Stimulated activated CD8-positive, alpha-beta memory T cell treated with anti-CD3 and anti-CD28 coated beads, Interleukin-7, amount 100 ng/mL, for 48 hours (primary cell): ENCODE data around the gene ALDH3B1.
A peak's percentile ranks its signal among the peaks of the same experiment; 100 is the strongest.

Experiments
- DNase-seq, 2 donors: peaks; one replicate each; pipeline ENCODE4 v3.0.0-alpha.2; 2020; ENCODE audit warnings: low read depth in 1 of 2; ENCODE audit errors: extremely low read depth in 1 of 2

The ALDH3B1 gene

DNA sequence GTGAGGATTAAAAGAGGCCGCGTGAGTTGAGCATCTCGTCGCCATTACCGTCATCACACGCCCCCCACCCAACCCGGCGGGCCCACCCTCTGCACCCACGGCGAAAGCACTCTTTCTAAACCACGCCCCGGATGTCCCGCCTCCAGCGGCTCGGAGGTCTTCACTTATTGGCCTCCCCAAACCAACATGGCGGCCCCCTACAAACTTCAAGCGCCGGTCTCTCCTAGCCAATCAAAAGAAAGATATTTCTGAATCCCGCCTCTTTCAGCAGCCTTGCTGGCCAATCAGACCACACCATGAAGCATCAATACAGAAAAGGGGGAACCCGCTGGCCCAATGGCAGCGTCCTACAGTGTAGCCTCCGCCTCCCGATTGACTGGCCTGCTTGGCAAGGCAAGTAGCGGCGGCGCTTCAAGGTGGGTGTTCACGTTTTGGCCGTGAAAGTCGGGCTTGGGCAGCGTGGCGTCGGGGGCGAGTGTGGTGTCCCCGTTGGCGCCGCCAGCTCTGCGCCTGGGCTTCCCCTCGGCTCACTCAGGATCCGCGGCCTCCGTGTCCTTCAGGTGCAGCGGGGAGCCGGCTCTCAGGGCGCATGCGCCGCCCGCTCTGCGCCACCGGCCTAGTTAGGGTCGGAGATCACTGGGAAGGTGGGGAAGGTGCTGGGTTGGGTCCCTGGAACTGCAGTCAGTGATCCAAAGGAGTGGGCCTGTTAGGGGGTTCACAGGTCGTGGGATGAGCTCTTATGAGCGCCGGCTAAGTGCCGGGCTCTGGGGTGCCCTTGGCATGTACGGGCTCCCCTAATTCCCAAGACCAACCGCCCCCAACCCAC, 20.4 kb downstream of the ALDH3B1 start, which contains the start of gene NDUFS8:
TSS of gene NDUFS8 (plus strand) at position 364 of the 826 bp plus-strand sequence. CDS start 1,471 bp downstream, outside the sequence.
- DNase-seq, result peak; percentile 91 to 96

DNA sequence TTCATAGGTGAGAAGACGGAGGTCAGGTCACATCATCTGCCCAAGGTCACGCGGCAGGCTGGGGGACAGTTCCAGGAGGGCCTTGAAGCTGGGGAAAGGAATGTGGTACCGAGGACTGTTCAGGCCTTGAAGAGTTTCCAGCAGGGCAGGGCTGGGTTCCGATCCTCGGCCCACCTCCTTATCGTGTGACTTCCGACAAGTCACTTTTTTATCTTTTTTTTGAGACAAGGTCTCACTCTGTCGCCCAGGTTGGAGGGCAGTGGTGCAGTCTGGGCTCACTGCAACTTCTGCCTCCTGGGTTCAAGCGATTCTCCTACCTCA, 21.0 kb downstream of the ALDH3B1 start:
- DNase-seq, result no peak

DNA sequence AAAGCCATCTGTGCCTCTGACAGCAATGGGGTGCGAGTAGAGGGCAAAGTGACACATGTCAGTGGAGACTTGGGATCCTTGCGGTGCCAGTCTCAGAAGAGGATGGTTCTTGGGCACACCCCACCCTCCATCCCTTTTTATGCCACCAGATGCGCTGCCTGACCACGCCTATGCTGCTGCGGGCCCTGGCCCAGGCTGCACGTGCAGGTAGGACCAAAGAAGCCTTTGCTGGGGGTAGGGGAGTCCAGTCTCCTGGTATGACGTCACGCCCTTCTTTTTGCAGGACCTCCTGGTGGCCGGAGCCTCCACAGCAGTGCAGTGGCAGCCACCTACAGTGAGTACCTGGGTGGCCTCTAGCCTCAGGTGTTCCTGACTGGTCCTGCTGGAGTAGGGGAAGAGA, 21.9 kb downstream of the ALDH3B1 start:
- DNase-seq, result no peak

DNA sequence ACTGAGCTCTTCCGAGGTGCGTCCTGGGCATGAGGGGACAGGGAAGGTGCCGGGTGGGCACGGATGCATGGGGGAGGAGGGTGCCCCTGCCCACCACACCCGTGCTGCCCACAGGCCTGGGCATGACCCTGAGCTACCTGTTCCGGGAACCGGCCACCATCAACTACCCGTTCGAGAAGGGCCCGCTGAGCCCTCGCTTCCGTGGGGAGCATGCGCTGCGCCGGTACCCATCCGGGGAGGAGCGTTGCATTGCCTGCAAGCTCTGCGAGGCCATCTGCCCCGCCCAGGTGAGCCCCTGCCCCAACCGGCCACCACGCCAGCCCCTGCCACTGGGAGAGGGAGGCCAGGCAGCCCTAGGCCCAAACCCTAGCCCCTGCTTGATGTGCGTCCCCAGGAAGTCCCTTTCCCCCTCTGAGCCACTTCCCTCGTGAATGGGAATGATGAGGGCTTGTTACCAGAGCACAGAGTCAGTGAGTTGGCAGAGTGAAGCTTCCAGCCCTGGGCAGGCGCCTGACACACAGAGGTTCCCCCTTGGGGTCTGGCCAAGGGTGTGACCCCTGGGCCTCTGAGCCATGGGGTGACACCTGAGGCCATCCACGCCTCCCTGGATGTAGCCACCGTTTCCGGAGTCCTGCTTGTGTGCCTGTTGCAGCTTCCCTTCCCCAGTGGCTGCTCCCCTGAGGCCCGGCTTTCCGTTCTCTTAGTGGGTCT, 23.0 kb downstream of the ALDH3B1 start:
- DNase-seq, result no peak

DNA sequence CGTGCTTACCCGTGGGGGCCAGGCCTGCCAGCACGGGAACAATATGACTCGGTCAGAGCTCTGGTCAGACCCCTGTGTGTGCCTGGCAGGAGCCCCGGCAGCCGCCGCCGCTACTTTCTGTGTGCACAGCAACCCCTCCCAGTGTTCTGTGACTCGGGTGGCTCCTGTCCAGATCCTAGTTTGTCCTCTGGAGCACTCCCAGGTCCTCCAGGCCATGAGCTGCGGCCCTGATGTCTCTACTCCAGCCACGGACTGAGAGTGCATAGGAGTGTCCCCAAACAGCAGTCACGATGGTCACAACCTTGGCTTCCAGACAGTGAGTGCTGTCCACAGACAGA, 23.6 kb downstream of the ALDH3B1 start:
- no peak for DNase-seq

DNA sequence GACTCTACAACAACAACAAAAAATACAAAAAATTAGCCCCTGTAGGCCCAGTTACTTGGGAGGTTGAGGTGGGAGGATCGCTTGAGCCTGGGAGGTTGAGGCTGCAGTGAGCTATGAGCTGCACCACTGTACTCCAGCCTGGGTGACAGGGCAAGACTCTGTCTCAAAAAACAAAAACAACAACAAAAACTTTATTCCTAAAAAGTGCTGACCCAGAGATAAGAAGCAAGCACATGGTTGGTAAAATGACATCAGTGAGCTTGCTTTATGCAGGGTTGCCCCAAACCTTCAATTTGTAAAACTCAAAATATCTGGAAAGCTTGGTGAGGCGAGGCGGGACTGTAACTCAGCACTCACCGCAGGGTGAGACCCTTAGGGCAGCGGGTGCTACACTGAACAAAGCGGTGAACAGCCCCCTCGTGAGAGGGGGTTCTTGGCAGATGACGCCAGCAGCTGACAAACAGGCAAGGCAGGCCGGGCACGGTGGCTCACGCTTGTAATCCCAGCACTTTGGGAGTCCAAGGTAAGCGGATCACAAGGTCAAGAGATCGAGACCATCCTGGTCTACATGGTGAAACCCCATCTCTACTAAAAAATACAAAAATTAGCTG, 25.2 kb downstream of the ALDH3B1 start:
- no peak for DNase-seq

DNA sequence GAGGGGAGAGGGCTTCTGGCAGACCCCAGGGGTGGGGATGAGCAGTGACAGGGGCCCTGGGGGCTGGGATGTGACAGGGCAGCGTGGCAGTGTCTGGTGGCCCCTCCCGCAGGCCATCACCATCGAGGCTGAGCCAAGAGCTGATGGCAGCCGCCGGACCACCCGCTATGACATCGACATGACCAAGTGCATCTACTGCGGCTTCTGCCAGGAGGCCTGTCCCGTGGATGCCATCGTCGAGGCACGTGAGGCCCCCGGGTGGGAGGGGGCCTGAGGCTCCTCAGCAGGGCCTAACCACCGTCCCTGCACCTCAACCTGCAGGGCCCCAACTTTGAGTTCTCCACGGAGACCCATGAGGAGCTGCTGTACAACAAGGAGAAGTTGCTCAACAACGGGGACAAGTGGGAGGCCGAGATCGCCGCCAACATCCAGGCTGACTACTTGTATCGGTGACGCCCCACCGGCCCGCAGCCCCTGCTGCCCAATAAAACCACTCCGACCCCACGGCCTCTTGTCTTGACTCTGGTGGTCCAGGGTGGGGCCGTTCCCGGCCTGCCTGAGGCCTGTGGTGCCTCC, 26.1 kb downstream of the ALDH3B1 start:
- DNase-seq, result no peak

DNA sequence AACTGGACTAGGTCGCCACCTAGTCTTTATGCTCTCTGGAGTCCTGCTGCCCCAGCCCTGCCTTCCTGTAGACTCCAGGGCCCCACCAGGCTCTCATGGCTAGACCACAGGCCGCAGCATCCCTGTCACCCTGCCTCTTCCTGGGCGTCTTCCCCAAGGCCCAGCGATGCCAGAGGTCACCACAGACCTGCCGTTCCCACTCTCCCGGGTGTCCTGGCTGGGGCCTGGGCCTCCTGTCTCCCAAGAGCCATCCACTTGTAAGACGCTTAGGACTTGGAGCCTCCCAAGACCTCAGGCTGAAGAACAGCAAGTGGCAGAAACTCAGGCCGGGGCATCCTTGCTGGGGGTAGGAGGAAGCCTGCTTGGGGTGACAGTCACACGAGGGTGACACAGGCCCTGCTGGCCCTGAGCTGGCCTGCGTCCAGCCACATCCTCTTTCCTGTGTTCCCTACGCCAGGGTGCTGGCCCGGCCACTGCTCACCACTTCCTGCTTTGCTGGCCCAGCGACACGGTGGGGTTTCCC, 26.7 kb downstream of the ALDH3B1 start:
- DNase-seq, result peak in 1 of 2 donors; percentile 26

DNA sequence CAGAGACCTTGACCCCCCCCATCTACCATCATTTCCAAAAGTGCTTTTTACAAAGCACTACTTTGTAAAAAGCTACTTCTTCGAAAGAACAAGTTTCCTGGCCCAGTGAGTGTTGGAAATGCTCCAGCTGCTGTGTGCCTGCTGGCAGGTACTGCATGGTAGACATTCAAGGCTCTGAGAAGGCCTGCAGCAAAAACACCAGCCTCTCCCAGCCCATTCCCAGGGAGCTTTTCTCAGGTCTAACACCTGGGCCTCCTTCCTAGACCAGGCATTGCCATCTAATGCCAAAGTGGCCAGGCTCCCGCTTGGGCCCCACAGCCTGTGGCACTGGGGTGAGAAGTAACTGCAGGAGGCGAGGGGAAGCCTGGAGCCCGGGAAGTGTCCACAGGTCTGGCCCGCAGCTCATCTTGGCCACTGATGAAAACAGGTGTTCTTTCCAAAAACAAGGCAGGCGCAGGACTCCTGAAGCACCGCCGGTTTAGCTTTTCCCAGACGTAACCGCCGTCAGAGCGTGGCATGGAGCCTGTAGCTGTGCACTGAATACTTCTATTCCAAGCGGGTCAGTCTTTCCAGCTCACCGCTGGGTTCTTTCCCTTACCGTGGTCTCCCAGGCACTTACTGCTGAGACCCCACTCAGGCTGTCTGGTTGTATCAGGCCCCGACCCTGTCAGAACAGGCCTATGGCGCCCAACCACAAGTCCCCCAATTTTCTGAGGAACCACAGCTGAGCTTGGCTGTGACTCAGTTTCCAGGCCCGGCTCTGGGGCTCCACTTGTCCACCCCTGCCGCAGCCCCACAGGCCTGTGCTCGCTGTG, 27.5 kb downstream of the ALDH3B1 start:
- DNase-seq, result no peak

DNA sequence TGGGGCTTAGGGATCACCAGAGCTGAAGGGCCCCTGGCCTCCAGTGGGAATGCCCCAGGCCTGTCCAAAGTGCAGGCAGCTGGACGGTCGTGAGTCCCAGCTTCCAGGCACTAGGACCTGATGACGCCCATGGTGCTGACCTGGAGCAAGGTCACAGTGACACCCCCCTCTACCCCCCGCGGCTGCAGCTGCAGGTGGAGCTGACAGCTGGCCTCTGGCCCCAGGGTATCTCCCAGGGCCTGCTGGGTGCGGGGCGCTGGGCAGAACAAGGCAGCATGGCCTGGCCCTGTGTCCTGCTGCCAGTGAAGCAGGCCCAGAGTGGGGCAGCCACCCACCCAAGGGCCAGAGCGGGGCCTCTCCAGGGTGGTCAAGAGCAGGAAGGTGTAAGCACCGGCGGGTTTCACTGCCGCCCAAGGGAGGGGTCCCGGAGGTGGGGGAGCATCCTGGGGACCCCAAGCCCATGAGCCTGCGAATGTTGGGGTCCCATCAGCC, 28.1 kb downstream of the ALDH3B1 start:
- DNase-seq, result no peak

DNA sequence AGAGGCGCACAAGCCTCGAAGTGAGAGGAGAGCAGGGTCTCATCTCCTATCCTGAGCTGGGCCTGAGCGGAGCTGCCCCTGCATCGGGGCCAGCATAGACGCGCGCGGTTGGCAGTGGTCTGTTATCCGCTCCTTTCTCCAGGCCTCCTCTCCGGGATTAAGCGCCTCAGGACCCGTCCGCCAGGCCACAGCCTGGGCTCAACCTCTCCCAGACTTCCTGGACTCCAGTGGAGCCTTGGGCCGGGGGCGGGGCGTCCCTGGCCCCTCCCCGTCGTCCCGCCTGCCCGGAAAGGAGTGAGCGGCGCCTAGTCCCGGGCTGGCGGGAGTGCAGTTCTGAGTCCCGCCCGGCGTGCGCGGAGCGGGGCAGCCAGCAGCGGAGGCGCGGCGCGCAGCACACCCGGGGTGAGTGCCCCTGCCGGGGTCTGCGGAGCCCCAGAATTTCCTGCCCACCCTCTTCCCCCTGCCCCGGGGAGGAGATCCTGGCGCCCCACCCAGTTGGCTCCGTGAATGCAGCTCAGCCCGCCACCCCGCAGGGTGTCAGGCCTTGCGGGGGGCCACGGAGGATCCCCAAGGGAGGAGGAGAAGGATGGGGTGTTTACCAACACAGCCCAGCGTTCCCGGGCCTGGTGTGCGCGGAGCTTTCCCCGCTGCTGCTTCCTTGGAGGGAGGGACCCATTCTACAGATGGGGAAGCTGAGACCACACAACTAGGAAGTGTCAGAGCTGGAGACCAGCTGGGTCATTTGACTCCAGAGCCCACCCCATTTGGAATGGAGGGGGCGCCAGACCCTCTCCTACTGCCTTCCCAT, 28.8 kb downstream of the ALDH3B1 start, which contains the start of gene TCIRG1:
TSS of gene TCIRG1 (plus strand) at position 308 of the 808 bp plus-strand sequence. CDS start 2,247 bp downstream, outside the sequence.
- DNase-seq, result peak; percentile 42 to 55

DNA sequence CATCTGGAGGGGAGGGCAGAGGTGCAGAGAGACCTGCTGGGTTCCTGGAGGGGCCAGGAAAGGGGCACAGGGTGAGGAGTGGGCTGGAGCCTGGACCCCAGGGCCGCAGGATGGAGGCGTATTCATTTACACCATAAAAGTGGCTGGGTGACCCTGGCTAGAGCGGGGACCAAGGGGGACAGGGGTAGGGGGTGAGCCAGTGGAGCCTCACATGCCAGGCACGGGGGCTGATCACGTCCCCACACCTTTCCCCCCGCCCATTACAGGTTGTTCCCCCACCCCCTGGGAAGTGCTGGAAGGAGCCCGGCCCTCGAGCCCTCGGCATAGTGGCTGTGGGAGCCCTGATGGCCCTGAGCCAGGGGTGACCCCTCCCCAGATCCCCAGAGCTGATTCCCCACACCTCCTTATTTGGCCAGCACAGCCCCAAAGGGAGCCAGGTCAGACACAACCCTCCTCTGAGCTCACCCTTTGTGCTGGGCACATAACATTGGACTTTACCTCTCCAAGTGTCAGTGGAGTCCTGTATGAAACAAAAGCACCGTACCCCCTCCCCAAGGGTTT, 29.5 kb downstream of the ALDH3B1 start:
- DNase-seq, result no peak

DNA sequence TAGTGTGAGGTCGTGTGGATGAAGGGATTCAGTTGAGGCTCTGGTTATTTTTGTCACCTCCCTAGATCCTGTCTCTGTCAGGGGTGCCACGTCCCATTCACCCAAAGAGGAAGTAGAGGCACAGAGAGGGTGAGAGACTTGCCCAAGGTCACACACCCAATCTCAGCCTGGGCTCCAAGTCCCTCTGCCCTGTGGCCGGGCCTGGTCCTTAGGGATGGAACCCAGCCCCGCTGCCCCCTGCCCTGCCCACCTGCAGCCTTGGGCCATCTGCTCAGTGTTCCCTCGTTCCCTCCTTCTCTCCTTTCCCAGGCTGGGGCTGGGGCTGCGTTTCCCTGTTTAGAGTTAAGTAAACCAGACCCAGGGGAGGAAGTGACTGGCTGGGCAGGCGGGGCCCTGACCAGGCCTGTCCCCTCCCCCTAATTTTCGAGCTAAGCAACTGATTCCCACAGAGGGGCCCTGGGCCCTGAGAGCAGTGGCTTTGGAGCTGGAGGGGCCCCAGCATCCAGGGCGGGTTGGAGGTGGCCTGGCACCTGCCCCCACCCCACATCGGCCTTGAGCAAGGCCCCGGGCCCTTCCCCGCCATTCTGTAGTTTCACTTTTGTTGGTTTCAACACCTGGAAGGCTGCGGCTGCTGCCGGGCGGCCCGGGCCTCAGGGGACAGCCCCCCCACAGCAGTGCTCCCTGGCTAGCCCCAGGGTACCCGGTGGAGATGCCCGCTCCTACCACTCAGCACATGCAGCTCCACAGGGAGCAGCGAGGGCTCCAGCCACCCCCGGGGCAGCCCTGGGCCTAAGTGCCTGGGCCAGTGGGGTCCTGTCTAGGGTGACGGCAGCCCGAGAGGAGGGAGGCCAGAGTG, 30.2 kb downstream of the ALDH3B1 start:
- peak in 1 of 2 donors; percentile 29 for DNase-seq

DNA sequence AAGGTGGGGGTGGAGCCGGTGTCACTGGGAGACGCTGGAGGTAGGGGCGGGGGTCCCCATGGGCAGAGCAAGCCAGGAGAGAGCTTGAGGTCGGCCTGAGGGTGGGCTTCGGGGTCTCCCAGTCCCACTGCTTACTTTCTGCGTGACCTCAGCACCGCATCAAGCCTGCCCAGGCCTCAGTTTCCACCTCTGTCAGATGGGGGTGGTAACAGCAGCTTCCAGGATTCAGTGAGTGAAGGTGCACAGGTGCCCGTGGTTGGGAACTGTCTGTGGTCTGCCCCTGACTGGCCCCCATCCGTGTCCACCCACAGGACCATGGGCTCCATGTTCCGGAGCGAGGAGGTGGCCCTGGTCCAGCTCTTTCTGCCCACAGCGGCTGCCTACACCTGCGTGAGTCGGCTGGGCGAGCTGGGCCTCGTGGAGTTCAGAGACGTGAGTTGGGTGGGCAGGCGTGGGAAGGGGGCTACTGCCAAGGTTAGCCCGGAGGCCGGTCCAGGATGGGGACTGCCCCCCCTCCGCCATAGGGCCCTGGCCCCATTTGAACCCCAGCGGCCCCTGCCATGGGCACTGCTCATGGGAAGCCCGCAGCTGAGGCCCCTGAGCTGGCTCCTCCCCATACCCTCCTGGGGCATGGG, 30.9 kb downstream of the ALDH3B1 start:
- no peak for DNase-seq

DNA sequence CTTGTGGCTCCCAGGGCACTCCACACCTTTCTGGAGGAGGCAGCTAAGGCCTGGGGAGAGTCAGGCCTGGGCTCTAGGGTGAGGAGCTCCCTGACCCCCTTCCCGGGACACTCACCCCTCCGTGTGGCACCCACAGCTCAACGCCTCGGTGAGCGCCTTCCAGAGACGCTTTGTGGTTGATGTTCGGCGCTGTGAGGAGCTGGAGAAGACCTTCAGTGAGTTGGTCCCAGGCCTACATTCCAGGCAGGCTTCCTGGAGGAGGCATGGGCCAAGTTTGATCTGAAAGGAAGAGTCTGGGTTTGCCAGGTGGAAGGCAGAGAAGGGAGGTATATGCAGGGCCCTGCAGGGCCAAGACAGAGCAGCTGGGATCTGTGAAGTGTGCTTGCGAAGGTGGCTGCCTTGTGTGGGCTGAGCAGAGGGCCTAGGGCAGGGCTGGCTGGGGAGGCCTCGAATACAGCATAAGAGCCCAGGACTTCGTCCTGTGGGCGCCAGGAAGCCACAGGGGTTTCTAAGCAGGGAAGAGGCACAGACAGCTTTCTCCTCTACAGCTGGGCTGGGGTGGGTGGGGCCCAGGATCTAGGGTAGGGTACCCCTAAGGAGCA, 31.6 kb downstream of the ALDH3B1 start:
- DNase-seq, result no peak

DNA sequence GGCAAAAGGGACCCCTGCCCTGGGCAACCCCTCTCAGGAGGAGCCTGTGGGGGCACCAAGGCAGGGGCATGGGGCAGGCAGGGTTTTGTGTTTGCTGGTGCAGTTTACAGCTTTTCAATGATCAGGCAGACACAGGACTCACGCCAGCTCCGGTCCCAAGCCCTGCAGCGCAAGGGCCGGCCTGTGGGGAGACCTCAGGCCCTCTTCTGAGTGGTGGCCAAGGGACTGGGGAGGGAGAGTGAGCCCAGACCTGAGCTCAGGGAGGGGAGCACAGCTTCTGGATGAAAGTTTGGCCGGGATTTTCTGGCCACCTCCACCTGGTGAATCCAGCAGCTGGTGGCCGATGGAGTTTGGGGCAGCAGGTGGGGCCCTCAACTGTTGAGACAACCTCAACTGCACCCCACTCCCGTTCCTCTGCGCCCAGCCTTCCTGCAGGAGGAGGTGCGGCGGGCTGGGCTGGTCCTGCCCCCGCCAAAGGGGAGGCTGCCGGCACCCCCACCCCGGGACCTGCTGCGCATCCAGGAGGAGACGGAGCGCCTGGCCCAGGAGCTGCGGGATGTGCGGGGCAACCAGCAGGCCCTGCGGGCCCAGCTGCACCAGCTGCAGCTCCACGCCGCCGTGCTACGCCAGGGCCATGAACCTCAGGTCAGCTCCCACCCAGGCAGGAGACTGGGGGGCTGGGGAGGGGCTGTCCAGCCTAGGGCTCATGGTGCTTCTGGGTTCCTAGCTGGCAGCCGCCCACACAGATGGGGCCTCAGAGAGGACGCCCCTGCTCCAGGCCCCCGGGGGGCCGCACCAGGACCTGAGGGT, 32.3 kb downstream of the ALDH3B1 start:
- DNase-seq, result no peak

DNA sequence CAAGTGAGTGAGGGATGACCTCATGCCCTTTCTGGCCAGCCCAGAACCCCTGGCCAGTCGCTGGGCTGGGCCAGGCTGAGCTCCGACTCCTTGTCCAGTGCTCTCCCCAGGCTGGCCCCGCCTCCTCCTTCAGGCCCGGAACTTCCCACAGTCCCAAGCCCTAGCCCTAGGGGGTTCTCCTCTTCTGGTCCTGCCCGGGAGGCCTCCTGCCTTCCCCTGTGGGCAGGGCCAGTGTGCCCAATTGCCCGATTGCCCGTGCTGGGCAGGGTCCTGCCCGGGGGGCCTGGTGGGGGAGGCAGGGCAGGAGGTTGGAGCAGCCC, 32.9 kb downstream of the ALDH3B1 start:
- no peak for DNase-seq
